OCI-LY3 (cell line): ENCODE measurements around the gene LSM14A.

ENCODE experiments used
- CTCF ChIP-seq: fragments of 200-600, 300-600 bp; sonication (generic); IDR thresholded peaks from 2 replicates; pipeline ENCODE4 v1.5.1; 2014; ENCODE audit warnings: antibody characterized with exemption, low read length, low read depth
- EZH2phosphoT487 ChIP-seq: fragments of 200-600 bp; shearing (Covaris generic); IDR thresholded peaks from 2 replicates; pipeline ENCODE4 v1.6.1; 2018; ENCODE audit warnings: antibody characterized with exemption, mixed run types, low read depth

DNA sequence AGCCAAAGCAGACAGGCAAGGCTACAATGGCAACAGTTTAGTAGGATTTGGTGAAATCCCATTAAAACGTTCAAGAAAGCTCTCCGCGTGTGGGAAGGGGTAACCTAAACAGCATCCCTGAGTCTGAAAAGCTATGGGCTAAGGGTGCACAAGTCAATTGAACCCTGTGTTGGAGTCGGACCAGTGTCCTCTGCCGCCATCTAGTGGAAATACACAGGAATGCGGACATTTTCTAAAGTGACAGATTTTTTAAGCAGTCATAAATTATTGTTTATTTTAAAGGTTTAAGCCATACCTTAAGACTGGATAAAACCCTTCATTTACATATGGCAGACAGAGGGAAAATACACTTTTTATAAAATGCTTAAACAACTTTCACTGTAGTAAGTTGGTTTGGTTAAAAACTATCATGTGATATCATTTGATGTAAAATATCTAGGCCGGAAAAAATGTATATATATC is 26.5 kb upstream of the LSM14A start:
- TF ChIP-seq CTCF: peak; percentile 90
- TF ChIP-seq EZH2phosphoT487: no peak
